Nephron (organoid): ENCODE measurements around the gene NEK2.
A peak's percentile ranks its signal among the peaks of the same experiment; 100 is the strongest.

Experiments
- H3K27ac Mint-ChIP-seq, 3 experiments: 2 replicates each; pipeline ENCODE4 v1.8.0; 2020; ENCODE audit warnings: mixed read lengths in 3 of 3, mild to moderate bottlenecking in 2 of 3, moderate library complexity in 1 of 3
- H3K27me3 Mint-ChIP-seq: 2 replicates; pipeline ENCODE4 v1.8.0; 2021; ENCODE audit warnings: low read depth, mild to moderate bottlenecking, moderate library complexity, mixed read lengths
- H3K36me3 Mint-ChIP-seq: 2 replicates; pipeline ENCODE4 v1.8.0; 2020; ENCODE audit warnings: low read depth, mixed read lengths
- H3K4me1 Mint-ChIP-seq: 2 replicates; pipeline ENCODE4 v1.8.0; 2020; ENCODE audit warnings: mixed read lengths
- H3K4me3 Mint-ChIP-seq, 3 experiments: 2 replicates each; pipeline ENCODE4 v1.8.0; 2020; ENCODE audit warnings: mild to moderate bottlenecking in 3 of 3, mixed read lengths in 3 of 3, moderate library complexity in 2 of 3
- H3K9me3 Mint-ChIP-seq: 2 replicates; pipeline ENCODE4 v1.8.0; 2020; ENCODE audit warnings: mixed read lengths
- CTCF ChIP-seq, 3 experiments: fragments of 200-600 bp; sonication (generic); IDR thresholded peaks; one replicate each; pipeline ENCODE4 v1.5.0; 2021; ENCODE audit warnings: antibody characterized with exemption in 3 of 3; ENCODE audit not compliant: unreplicated experiment in 3 of 3

Gene NEK2

GRCh38 chr1:211708006-211708405, 32.6 kb upstream of the NEK2 start:
- H3K27me3 Mint-ChIP-seq: no peaks in the 10 kb centered on the region

GRCh38 chr1:211705467-211706091, 30.2 kb upstream of the NEK2 start:
- peaks cover 8% of the 10 kb centered on the region for H3K27me3 Mint-ChIP-seq
- no peak for TF ChIP-seq CTCF (IDR thresholded peaks at IDR 0.05; ENCODE audit: unreplicated experiment in 3 of 3)
- no peaks in the 10 kb centered on the region for H3K9me3 Mint-ChIP-seq
- H3K4me1 Mint-ChIP-seq: peaks cover 17% of the 10 kb centered on the region
- H3K4me3 Mint-ChIP-seq: no peak overlapping the region
- no peaks in the 10 kb centered on the region for H3K36me3 Mint-ChIP-seq
- H3K27ac Mint-ChIP-seq: peak overlapping the region in 2 of 3 experiments; percentile 8 to 14

More at GRCh38 chr1:211708006-211708405, 32.6 kb upstream of the NEK2 start:
- no peaks in the 10 kb centered on the region for H3K36me3 Mint-ChIP-seq
- peaks cover 17% of the 10 kb centered on the region for H3K4me1 Mint-ChIP-seq
- no peaks in the 10 kb centered on the region for H3K9me3 Mint-ChIP-seq
- no peak overlapping the region for H3K27ac Mint-ChIP-seq
- TF ChIP-seq CTCF (IDR thresholded peaks at IDR 0.05; ENCODE audit: unreplicated experiment in 3 of 3): no peak
- no peak overlapping the region for H3K4me3 Mint-ChIP-seq

GRCh38 chr1:211704543-211704942, 29.1 kb upstream of the NEK2 start:
- Mint-ChIP-seq H3K4me3 (no peak overlapping the region), H3K27ac (no peak overlapping the region), H3K9me3 (no peaks in the 10 kb centered on the region), H3K36me3 (no peaks in the 10 kb centered on the region), H3K4me1 (peaks cover 17% of the 10 kb centered on the region), H3K27me3 (peaks cover 13% of the 10 kb centered on the region)
- no peak for TF ChIP-seq CTCF (IDR thresholded peaks at IDR 0.05; ENCODE audit: unreplicated experiment in 3 of 3)

- TF ChIP-seq CTCF (IDR thresholded peaks at IDR 0.05; ENCODE audit: unreplicated experiment in 3 of 3): no peak
- H3K4me1 Mint-ChIP-seq: peaks cover 17% of the 10 kb centered on the region
- peaks cover 17% of the 10 kb centered on the region for H3K27me3 Mint-ChIP-seq
- peak overlapping the region in 1 of 3 experiments; percentile 38 for H3K27ac Mint-ChIP-seq
- H3K4me3 Mint-ChIP-seq: no peak overlapping the region
- no peaks in the 10 kb centered on the region for H3K36me3 Mint-ChIP-seq
- H3K9me3 Mint-ChIP-seq: no peaks in the 10 kb centered on the region
Measured at GRCh38 chr1:211703812-211704537, 28.6 kb upstream of the NEK2 start.

GRCh38 chr1:211701733-211702132, 26.3 kb upstream of the NEK2 start:
- Mint-ChIP-seq H3K9me3 (no peaks in the 10 kb centered on the region), H3K36me3 (no peaks in the 10 kb centered on the region), H3K4me3 (no peak overlapping the region), H3K4me1 (peaks cover 25% of the 10 kb centered on the region), H3K27me3 (peaks cover 25% of the 10 kb centered on the region), H3K27ac (no peak overlapping the region)
- no peak for TF ChIP-seq CTCF (IDR thresholded peaks at IDR 0.05; ENCODE audit: unreplicated experiment in 3 of 3)
